T-helper 1 cell (primary cell): ENCODE results near the gene COX19.
A peak's percentile ranks its signal among the peaks of the same experiment; 100 is the strongest.

ENCODE experiments used
- DNase-seq, 5 donors: peaks; one replicate each; pipeline ENCODE4 v3.0.0-alpha.2; 2012 to 2020

The COX19 gene

GRCh38 chr7:923108-924041 is 52.0 kb downstream of the COX19 start:
- DNase-seq: peak; percentile 70 to 95 (median 86)

GRCh38 chr7:922334-923107 is 52.8 kb downstream of the COX19 start:
- peak in 2 of 5 donors; percentile 34 for DNase-seq

- DNase-seq: peak in 1 of 5 donors; percentile 12
Observed at GRCh38 chr7:921581-922333, 53.6 kb downstream of the COX19 start.

- peak in 1 of 5 donors; percentile 2 for DNase-seq
Observed at GRCh38 chr7:921071-921461, 54.3 kb downstream of the COX19 start.

GRCh38 chr7:920351-921070 is 54.8 kb downstream of the COX19 start:
- DNase-seq: no peak

- DNase-seq: no peak
Observed at GRCh38 chr7:919924-920341, 55.4 kb downstream of the COX19 start.

GRCh38 chr7:919114-919442 is 56.3 kb downstream of the COX19 start:
- peak in 1 of 5 donors; percentile 5 for DNase-seq

- DNase-seq: peak in 1 of 5 donors; percentile 8
Observed at GRCh38 chr7:918441-919113, 56.8 kb downstream of the COX19 start.

- DNase-seq: no peak
Observed at GRCh38 chr7:918118-918425, 57.3 kb downstream of the COX19 start.

- DNase-seq: no peak
Observed at GRCh38 chr7:917255-918117, 57.9 kb downstream of the COX19 start.

- no peak for DNase-seq
Observed at GRCh38 chr7:916291-916941, 58.9 kb downstream of the COX19 start.
